HG03025 (cell line): ENCODE measurements around the gene VIT.

Experiments used
- ATAC-seq: cut with Tn5 transposase; IDR thresholded peaks from one replicate; pipeline ENCODE4 v1.9.1; 2021; ENCODE audit warnings: mild to moderate bottlenecking, moderate library complexity; ENCODE audit not compliant: unreplicated experiment, low FRiP score

The VIT gene

GRCh38 chr2:36839976-36840617 is 143.6 kb downstream of the VIT start:
- no peak for ATAC-seq

GRCh38 chr2:36843838-36844237 is 147.3 kb downstream of the VIT start:
- ATAC-seq = no peak

- ATAC-seq = no peak
Measured at GRCh38 chr2:36849265-36849664, 152.8 kb downstream of the VIT start.

- no peak for ATAC-seq
Measured at GRCh38 chr2:36854241-36854640, 157.7 kb downstream of the VIT start.

- ATAC-seq = no peak
Measured at GRCh38 chr2:36855429-36855828, 158.9 kb downstream of the VIT start.

- no peak for ATAC-seq
Measured at GRCh38 chr2:36857713-36858112, 161.2 kb downstream of the VIT start.

GRCh38 chr2:36858551-36859365 is 162.3 kb downstream of the VIT start:
- no peak for ATAC-seq

GRCh38 chr2:36859366-36859792 is 162.9 kb downstream of the VIT start:
- no peak for ATAC-seq

GRCh38 chr2:36861896-36862295 is 165.4 kb downstream of the VIT start:
- ATAC-seq = no peak
